ENCODE results near the gene SPACA7.
"Not testable (repeated sequence)": the region's sequence is repeated elsewhere in the genome, so short reads cannot be mapped to it uniquely, and the experiment has no call there.

Gene SPACA7

GRCh38 chr13:112431734-112432133, 55.6 kb downstream of the SPACA7 start:
- DNase-seq, result no peak

- DNase-seq, result not testable (repeated sequence)
These were observed 56.6 kb downstream of the SPACA7 start for GRCh38 chr13:112432734-112433133.

GRCh38 chr13:112433517-112433916, 57.4 kb downstream of the SPACA7 start:
- not testable (repeated sequence) for DNase-seq

- no peak for DNase-seq
These were observed 57.9 kb downstream of the SPACA7 start for GRCh38 chr13:112434032-112434431.

GRCh38 chr13:112434937-112435523, 58.9 kb downstream of the SPACA7 start:
- DNase-seq, result no peak

- DNase-seq, result no peak
These were observed 59.8 kb downstream of the SPACA7 start for GRCh38 chr13:112435973-112436372.

GRCh38 chr13:112438094-112438493, 61.9 kb downstream of the SPACA7 start:
- no peak for DNase-seq

- DNase-seq, result no peak
These were observed 62.4 kb downstream of the SPACA7 start for GRCh38 chr13:112438515-112438914.

GRCh38 chr13:112441226-112441625, 65.1 kb downstream of the SPACA7 start:
- no peak for DNase-seq

GRCh38 chr13:112441779-112442310, 65.7 kb downstream of the SPACA7 start:
- no peak for DNase-seq

- DNase-seq, result no peak
These were observed 66.4 kb downstream of the SPACA7 start for GRCh38 chr13:112442483-112443090.

GRCh38 chr13:112443191-112443994, 67.2 kb downstream of the SPACA7 start:
- no peak for DNase-seq

- DNase-seq, result peak; percentile 70
These were observed 67.8 kb downstream of the SPACA7 start for GRCh38 chr13:112443995-112444311.

GRCh38 chr13:112444416-112445399, 68.6 kb downstream of the SPACA7 start:
- no peak for DNase-seq

- no peak for DNase-seq
These were observed 69.5 kb downstream of the SPACA7 start for GRCh38 chr13:112445411-112446271.

- DNase-seq, result no peak
These were observed 70.2 kb downstream of the SPACA7 start for GRCh38 chr13:112446347-112446861.

GRCh38 chr13:112446867-112447266, 70.7 kb downstream of the SPACA7 start:
- no peak for DNase-seq

GRCh38 chr13:112447306-112447705, 71.2 kb downstream of the SPACA7 start:
- DNase-seq, result no peak

- no peak for DNase-seq
These were observed 71.8 kb downstream of the SPACA7 start for GRCh38 chr13:112447761-112448603.
